ENCODE results near the gene EIF1AX. TPM values are rescaled to one million over a fixed set of nuclear protein-coding genes. Genes with fewer than 3 reads are reported as not detected.

EIF1AX gene
- total and polyA plus RNA-seq, 10 donors = 23.0 to 75.9 (median 37.2) TPM

DNA sequence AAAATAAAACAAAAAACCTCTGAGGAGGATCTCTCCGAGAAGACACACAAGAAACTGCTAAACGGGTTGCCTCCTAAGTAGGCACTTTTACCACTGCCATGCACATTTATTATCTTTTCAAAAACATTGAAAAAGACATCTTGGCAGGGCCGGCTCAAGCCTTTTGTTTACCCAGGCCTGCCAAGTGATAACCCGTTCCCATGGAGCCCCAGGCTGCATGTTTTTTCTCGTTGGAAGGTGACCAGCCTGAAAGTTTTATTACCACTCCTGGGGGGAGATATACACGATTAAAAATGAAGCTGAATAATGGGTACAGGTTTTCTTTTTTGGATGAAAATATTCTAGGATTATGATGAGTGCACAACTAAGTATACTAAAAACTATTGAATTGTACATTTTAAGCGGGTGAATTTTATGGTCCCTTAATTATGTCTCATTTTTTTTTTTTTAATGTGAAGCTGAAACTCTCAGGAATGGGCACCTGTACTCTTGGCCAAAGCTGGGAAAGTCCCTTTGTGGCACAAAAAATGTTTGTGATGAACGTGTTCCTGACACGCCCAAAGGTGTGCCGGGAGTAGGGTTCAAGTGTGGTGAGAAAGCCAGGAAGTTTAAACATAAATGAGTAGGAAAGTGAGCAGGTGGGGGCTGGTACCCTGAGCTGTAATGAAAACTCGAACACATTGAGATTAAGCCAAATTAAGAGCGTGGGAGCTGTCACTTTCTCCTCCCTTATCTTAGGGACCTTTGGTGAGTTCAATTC, 23.4 kb downstream of the EIF1AX start:
- Histone ChIP-seq H3K4me3 (no peak overlapping the region), H3K4me1 (peaks cover 0 to 15% (median 6%) of the 10 kb centered on the region in 6 donors), H3K36me3 (peaks cover 0 to under 1% (median 0%) of the 10 kb centered on the region in 6 donors), H3K27ac (no peak overlapping the region), H3K27me3 (replicated peaks in 1 of 7) (peaks cover 0 to 26% (median 20%) of the 10 kb centered on the region in 7 donors), H3K9me3 (no peaks in the 10 kb centered on the region)
- 66 to 75% (median 67%) methylated on average over 12 of the region's 12 CpGs for whole genome bisulfite sequencing, 5 donors
- DNase-seq = no peak
- TF ChIP-seq POLR2AphosphoS5 (IDR thresholded peaks at IDR 0.05) (no peak), POLR2A (IDR thresholded peaks at IDR 0.05) (no peak)
- TF ChIP-seq, protein P1, sequence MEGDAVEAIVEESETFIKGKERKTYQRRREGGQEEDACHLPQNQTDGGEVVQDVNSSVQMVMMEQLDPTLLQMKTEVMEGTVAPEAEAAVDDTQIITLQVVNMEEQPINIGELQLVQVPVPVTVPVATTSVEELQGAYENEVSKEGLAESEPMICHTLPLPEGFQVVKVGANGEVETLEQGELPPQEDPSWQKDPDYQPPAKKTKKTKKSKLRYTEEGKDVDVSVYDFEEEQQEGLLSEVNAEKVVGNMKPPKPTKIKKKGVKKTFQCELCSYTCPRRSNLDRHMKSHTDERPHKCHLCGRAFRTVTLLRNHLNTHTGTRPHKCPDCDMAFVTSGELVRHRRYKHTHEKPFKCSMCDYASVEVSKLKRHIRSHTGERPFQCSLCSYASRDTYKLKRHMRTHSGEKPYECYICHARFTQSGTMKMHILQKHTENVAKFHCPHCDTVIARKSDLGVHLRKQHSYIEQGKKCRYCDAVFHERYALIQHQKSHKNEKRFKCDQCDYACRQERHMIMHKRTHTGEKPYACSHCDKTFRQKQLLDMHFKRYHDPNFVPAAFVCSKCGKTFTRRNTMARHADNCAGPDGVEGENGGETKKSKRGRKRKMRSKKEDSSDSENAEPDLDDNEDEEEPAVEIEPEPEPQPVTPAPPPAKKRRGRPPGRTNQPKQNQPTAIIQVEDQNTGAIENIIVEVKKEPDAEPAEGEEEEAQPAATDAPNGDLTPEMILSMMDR (IDR thresholded peaks at IDR 0.05 in 8 of 11, conservative IDR thresholded peaks at IDR 0.05 in 3 of 11) = no peak
- intact Hi-C loops (cut with DNase I; ENCODE audit: low total_unique reads) = no loop called here

DNA sequence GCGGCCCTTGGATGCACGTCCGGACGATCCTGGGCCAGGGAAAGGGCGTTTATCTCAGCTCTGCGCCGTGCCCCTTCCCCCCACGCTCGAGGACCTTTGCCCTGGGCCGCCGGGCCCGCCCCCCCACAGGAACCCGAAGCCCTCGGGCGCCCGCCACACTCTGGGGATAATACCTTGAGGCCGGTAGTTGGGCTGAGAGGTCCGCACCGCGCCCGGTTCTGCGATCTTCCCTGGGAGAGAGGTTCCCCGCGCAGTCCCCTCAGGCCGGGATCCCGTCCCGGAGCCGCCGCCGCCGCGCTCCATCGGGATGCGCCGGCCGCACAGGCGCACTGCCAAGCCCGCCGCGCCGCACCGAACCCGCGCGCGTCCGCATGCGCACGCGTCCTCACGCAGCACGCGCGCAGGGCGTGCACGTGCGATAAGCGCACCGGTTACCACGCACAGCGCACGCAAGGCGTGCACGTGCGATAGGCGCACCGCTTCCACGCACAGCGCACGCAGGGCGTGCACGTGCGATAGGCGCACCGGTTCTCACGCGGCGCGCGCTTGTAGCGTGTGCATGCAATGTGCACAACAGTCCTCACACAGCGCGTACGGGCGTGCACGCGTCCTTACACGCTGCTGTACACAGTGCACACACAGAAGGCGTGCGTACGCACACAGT, 24.9 kb downstream of the EIF1AX start, which contains the start of gene MAP7D2:
TSS of gene MAP7D2 (minus strand) at position 331 of the 664 bp plus-strand sequence. CDS start at position 303, 28 bp downstream.
- TF ChIP-seq, protein P1 (IDR thresholded peaks at IDR 0.05 in 8 of 11, conservative IDR thresholded peaks at IDR 0.05 in 3 of 11) = no peak
- TF ChIP-seq POLR2A (IDR thresholded peaks at IDR 0.05) (no peak), POLR2AphosphoS5 (IDR thresholded peaks at IDR 0.05) (no peak)
- Histone ChIP-seq H3K27ac (no peak within 1 kb of the TSS), H3K36me3 (no peaks in the 10 kb centered on the region), H3K4me1 (peaks cover 0 to 15% (median 6%) of the 10 kb centered on the region in 6 donors), H3K27me3 (replicated peaks in 1 of 7) (peaks cover 0 to 26% (median 20%) of the 10 kb centered on the region in 7 donors), H3K4me3 (peak within 1 kb of the TSS in 7 of 8 donors; percentile 7 to 60 (median 27)), H3K9me3 (no peaks in the 10 kb centered on the region)
- intact Hi-C loops (cut with DNase I; ENCODE audit: low total_unique reads) = no loop called here
- DNase-seq = no peak
- 23 to 51% (median 33%) methylated on average over 60 to 91 of the region's 91 CpGs; no CpG with 5 or more reads in 1 of the 5 donors for WGBS, 5 donors

DNA sequence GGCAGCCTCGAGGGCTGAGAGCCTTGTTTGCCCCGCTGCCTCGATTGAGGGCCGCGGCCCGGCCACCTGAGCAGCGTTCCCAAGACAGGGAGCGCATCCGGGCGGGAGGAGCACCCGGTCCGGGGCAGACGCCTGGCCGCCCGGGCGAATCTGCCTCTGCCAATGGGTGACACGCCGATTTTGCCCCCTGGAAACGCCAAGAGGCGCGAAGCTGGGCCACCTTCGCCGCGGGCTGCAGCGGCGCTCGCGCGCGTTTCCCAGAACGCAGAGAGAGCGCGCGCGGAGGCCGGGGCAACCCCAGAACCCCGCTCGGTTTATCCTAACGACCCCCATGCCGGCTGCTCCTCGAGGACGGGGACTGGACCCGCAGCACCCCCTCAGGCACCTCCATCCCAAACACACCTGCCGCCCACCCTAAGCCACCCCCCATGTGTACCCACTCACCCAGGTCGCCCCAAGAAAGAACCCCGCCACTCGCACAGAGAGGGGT, 25.5 kb downstream of the EIF1AX start:
- Histone ChIP-seq H3K4me3 (peak overlapping the region in 7 of 8 donors; percentile 7 to 60 (median 27)), H3K27ac (no peak overlapping the region), H3K9me3 (no peaks in the 10 kb centered on the region), H3K36me3 (no peaks in the 10 kb centered on the region), H3K4me1 (peaks cover 0 to 15% (median 6%) of the 10 kb centered on the region in 6 donors), H3K27me3 (replicated peaks in 1 of 7) (peaks cover 0 to 26% (median 20%) of the 10 kb centered on the region in 7 donors)
- no peak for DNase-seq
- WGBS, 5 donors = 10 to 39% (median 20%) methylated on average over 20 to 47 of the region's 47 CpGs; no CpG with 5 or more reads in 1 of the 5 donors
- TF ChIP-seq, protein P1 (IDR thresholded peaks at IDR 0.05 in 8 of 11, conservative IDR thresholded peaks at IDR 0.05 in 3 of 11) = no peak
- no peak for TF ChIP-seq POLR2A (IDR thresholded peaks at IDR 0.05)
- no peak for TF ChIP-seq POLR2AphosphoS5 (IDR thresholded peaks at IDR 0.05)
- intact Hi-C loops (cut with DNase I; ENCODE audit: low total_unique reads) = no loop called here
